ENCODE data around the gene LINGO4.

Gene LINGO4

DNA sequence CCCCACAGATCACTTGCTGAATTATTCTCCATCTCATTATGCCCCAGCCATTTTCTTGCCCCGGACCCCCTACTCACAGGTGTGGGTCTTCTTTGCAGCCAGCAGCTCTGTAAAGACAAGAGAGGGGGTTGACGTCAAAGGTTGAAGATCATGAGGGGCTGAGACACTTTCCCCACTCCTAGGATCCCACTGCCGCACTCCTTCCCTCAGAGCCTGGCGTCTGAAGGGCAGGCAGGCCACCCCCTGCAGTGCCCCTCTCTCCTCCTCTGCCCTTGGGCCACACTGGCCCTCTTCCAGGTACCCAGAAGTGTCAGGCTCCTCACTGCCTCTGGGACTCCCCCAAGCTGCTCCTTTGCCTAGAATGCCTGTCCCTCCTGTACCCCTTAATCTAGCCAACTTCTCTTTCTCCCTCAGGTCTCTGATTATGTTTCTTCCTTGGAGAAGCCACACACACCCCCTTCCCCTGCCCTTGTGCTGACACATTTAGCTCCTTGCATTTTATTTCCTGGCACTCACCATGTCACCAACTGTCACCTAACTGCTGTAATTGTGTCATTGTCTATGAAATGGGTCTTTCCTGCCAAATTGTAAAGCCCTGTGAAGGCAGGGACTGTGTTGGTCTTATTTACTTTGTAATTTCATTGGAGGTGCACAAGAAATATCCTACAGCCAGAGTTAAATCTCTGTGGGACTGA is 24.3 kb upstream of the LINGO4 start:
- TF ChIP-seq, protein P1, sequence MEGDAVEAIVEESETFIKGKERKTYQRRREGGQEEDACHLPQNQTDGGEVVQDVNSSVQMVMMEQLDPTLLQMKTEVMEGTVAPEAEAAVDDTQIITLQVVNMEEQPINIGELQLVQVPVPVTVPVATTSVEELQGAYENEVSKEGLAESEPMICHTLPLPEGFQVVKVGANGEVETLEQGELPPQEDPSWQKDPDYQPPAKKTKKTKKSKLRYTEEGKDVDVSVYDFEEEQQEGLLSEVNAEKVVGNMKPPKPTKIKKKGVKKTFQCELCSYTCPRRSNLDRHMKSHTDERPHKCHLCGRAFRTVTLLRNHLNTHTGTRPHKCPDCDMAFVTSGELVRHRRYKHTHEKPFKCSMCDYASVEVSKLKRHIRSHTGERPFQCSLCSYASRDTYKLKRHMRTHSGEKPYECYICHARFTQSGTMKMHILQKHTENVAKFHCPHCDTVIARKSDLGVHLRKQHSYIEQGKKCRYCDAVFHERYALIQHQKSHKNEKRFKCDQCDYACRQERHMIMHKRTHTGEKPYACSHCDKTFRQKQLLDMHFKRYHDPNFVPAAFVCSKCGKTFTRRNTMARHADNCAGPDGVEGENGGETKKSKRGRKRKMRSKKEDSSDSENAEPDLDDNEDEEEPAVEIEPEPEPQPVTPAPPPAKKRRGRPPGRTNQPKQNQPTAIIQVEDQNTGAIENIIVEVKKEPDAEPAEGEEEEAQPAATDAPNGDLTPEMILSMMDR (conservative IDR thresholded peaks at IDR 0.05; ENCODE audit: low read depth, low read length) = no peak
- no peak for DNase-seq (ENCODE audit: low read depth)
- H3K4me3 ChIP-seq (ENCODE audit: low read length) = no peak overlapping the region

DNA sequence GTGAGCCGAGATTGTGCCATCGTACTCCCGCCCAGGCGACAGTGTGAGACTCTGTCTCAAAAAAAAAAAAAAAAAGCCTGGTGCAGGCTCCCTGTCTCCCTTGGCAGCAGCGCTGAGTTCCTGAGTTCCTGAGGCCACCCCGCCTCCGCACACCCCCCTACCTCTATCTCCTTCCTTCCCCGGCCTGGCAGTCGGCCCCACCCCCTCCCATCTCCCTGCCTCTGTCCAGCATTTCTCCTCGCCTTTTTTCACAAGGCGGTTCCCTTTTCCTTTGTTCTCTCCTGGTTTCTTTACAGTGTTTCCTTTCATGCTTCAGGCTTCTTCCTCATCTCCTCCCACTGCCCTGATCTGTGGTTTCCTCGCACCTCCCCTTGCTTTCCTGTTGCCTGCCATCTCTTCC is 23.7 kb upstream of the LINGO4 start:
- TF ChIP-seq, protein P1 (conservative IDR thresholded peaks at IDR 0.05; ENCODE audit: low read depth, low read length) = no peak
- H3K4me3 ChIP-seq (ENCODE audit: low read length) = no peak overlapping the region
- no peak for DNase-seq (ENCODE audit: low read depth)

DNA sequence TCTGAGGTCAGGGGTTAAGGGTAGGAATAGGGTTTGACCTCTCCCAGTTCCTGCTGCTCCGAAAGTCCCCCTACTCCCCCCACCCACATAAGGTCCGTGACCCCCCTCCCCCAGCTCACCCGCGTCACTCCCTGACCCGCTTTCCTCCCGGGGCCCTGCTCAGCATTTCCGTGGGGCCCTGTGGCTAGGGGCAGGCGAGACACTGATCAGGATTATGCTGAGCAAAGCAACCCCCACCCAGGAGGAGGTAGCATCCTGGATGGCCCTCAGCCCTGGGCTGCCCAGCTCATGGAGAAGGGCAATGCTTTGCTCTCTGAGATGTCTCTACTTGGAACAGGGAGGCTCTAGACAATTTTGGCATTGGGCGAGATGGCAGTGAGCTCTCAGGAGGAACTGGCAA is 22.6 kb upstream of the LINGO4 start:
- TF ChIP-seq, protein P1 (conservative IDR thresholded peaks at IDR 0.05; ENCODE audit: low read depth, low read length) = no peak
- DNase-seq (ENCODE audit: low read depth) = no peak
- no peak overlapping the region for H3K4me3 ChIP-seq (ENCODE audit: low read length)

DNA sequence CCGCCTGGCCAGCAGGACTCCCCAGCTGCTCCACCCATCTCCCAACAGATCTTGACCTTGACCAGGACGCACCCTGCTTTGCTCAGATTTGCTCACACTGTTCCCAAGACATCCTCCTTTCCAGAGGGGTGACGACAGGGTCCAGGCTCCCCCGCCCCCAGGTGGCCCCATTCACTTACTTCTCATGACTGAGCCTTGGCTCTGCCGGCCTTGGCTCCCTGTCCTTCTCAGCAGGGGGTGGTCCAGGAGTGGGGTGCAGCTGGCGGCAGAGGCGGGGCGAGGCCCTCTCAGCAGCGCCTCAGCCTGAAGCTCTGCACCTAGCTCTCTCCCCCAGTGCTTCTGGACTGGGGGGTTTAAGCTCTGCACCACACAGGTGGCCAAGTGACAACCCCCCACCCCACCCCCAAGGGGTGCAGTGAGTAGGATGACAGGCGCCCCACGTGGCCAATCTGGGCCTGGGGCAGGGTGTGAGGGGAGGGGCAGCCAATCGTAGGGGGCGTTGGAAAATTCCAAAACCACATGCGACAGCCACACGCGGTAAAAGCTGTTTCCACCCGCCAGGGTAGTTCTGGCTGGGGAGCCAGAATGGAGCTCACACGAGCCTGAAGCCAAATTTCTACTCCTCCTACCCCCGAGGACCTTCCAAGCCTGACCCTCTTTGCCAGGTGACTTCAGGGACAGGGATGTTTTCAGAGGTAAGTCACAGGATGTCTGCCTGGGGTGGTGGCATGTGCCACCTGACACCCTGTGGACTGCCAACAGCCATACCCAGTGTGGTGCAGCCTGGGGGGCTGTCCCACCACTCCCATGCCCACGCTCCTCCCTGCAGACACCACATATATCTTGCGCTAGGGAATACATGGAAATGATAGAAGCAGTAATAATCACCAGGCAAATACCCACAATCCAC is 20.8 kb upstream of the LINGO4 start:
- no peak for DNase-seq (ENCODE audit: low read depth)
- no peak overlapping the region for H3K4me3 ChIP-seq (ENCODE audit: low read length)
- TF ChIP-seq, protein P1 (conservative IDR thresholded peaks at IDR 0.05; ENCODE audit: low read depth, low read length) = no peak

DNA sequence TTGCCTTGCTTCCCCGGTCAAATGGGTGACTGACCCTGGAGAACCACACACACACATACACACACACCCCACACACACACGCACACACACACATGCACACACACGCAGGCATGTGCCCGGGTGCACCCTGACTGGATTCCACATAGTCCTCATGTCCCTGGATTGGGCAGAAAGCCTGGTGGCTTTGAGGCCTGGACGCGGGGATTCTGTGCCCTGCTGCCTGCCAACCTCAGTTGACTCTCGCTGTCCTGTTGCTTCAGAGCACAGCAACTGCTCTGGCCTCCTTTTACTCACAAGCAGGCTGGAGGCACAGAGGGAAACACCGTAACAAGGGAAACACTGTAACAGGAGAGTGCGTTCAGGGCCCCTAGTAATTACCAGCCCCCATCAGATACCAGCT is 20.0 kb upstream of the LINGO4 start:
- no peak overlapping the region for H3K4me3 ChIP-seq (ENCODE audit: low read length)
- DNase-seq (ENCODE audit: low read depth) = no peak
- TF ChIP-seq, protein P1 (conservative IDR thresholded peaks at IDR 0.05; ENCODE audit: low read depth, low read length) = no peak

DNA sequence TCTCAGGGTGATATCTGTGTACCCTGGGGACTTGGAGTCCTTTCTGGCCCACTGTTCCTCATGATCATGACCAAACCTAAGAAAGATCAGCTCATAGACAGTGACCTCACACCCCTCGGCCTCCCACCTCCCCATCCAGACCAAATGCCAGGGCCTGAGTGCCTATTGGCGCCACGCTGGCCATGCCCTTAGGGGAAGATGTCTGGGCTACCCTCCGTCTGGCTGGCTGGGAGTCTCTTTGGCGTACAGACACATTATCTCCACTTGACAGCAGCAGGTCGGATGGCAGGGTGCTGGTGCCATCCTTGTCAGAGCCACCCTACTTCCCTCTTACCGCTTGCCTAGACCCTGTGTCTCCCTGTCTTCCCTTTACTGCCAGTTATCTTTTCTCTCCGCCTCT is 18.0 kb upstream of the LINGO4 start:
- H3K4me3 ChIP-seq (ENCODE audit: low read length) = no peak overlapping the region
- DNase-seq (ENCODE audit: low read depth) = no peak
- TF ChIP-seq, protein P1 (conservative IDR thresholded peaks at IDR 0.05; ENCODE audit: low read depth, low read length) = no peak
